Liver (tissue), 9 donors: ENCODE measurements around the gene NDFIP1. TPM values are rescaled to one million over a fixed set of nuclear protein-coding genes. Genes with fewer than 3 reads are reported as not detected.

Source experiments
- DNase-seq: peaks from one replicate; pipeline ENCODE4 v3.0.0-alpha.2; 2017; ENCODE audit warnings: low spot score
- H3K27ac ChIP-seq, 2 donors: one replicate each; pipeline ENCODE4 v1.7.0; 2013; ENCODE audit warnings: inconsistent platforms in 2 of 2, low read length in 2 of 2, control low read depth in 1 of 2, low read depth in 1 of 2, mild to moderate bottlenecking in 1 of 2
- H3K27me3 ChIP-seq, 4 donors: one replicate each; pipeline versions ENCODE4 v1.6.1 to v1.7.0; 2013; ENCODE audit warnings: low read length in 3 of 4, inconsistent platforms in 1 of 4, mild to moderate bottlenecking in 1 of 4, moderate library complexity in 1 of 4; ENCODE audit not compliant: control insufficient read depth in 4 of 4, insufficient read depth in 4 of 4
- H3K36me3 ChIP-seq, 4 donors: one replicate each; pipeline versions ENCODE4 v1.6.1 to v1.7.0; 2013; ENCODE audit warnings: low read length in 3 of 4, mild to moderate bottlenecking in 3 of 4, low read depth in 1 of 4, moderate library complexity in 1 of 4; ENCODE audit not compliant: control insufficient read depth in 4 of 4, insufficient read depth in 3 of 4
- H3K4me1 ChIP-seq, 4 donors: one replicate each; pipeline versions ENCODE4 v1.6.1 to v1.7.0; 2013; ENCODE audit warnings: low read length in 3 of 4, mild to moderate bottlenecking in 3 of 4, moderate library complexity in 1 of 4; ENCODE audit not compliant: control insufficient read depth in 4 of 4, insufficient read depth in 4 of 4
- H3K4me3 ChIP-seq, 3 donors: one replicate each; pipeline versions ENCODE4 v1.6.1 to v1.7.0; 2013; ENCODE audit warnings: low read length in 3 of 3, control low read depth in 1 of 3, low read depth in 1 of 3, mild to moderate bottlenecking in 1 of 3
- H3K9ac ChIP-seq, 2 donors: one replicate each; pipeline ENCODE4 v1.7.0; 2013; ENCODE audit warnings: low read length in 2 of 2, mild to moderate bottlenecking in 2 of 2, moderate library complexity in 2 of 2, control low read depth in 1 of 2, low read depth in 1 of 2
- H3K9me3 ChIP-seq, 4 donors: one replicate each; pipeline versions ENCODE4 v1.6.1 to v1.7.0; 2013; ENCODE audit warnings: low read length in 3 of 4; ENCODE audit not compliant: control insufficient read depth in 4 of 4
- EGR1 ChIP-seq, 2 donors: IDR thresholded peaks; 2 replicates each; pipeline ENCODE4 v1.6.1; 2016 to 2018; ENCODE audit warnings: antibody characterized with exemption in 2 of 2, low read depth in 2 of 2
- FOXA1 ChIP-seq: IDR thresholded peaks from 2 replicates; pipeline ENCODE4 v1.6.1; 2016; ENCODE audit warnings: antibody characterized with exemption
- FOXA2 ChIP-seq: IDR thresholded peaks from 2 replicates; pipeline ENCODE4 v1.6.1; 2016; ENCODE audit warnings: antibody characterized with exemption
- GABPA ChIP-seq, 2 donors: IDR thresholded peaks in 1 of 2; conservative IDR thresholded peaks in 1 of 2; 2 replicates each; pipeline ENCODE4 v1.6.1; 2016; ENCODE audit warnings: antibody characterized with exemption in 2 of 2, mild to moderate bottlenecking in 1 of 2, moderate library complexity in 1 of 2
- HNF4A ChIP-seq, 2 donors: conservative IDR thresholded peaks; 2 replicates each; pipeline ENCODE4 v1.6.1; 2016; ENCODE audit warnings: antibody characterized with exemption in 2 of 2, mild to moderate bottlenecking in 2 of 2
- HNF4G ChIP-seq: IDR thresholded peaks from 2 replicates; pipeline ENCODE4 v1.6.1; 2016; ENCODE audit warnings: antibody characterized with exemption
- NR2F2 ChIP-seq: IDR thresholded peaks from 2 replicates; pipeline ENCODE4 v1.6.1; 2016; ENCODE audit warnings: antibody characterized with exemption
- RAD21 ChIP-seq, 2 donors: IDR thresholded peaks; 2 replicates each; pipeline ENCODE4 v1.6.1; 2016; ENCODE audit warnings: antibody characterized with exemption in 2 of 2, mild to moderate bottlenecking in 2 of 2
- RXRA ChIP-seq, 2 donors: IDR thresholded peaks; 2 replicates each; pipeline ENCODE4 v1.6.1; 2017 to 2018; ENCODE audit warnings: antibody characterized with exemption in 2 of 2, mild to moderate bottlenecking in 1 of 2
- SP1 ChIP-seq: IDR thresholded peaks from 2 replicates; pipeline ENCODE4 v1.6.1; 2018; ENCODE audit warnings: antibody characterized with exemption, mild to moderate bottlenecking
- TAF1 ChIP-seq: conservative IDR thresholded peaks from 2 replicates; pipeline ENCODE4 v1.6.1; 2016; ENCODE audit warnings: antibody characterized with exemption, mild to moderate bottlenecking
- WGBS: extraction: QIAGEN DNeasy Blood & Tissue Kit; methylation state at CpG from one replicate; pipeline ENCODE4 v1.1.7; 2013; 5-methylcytosine and 5-hydroxymethylcytosine counted together
- polyA plus RNA-seq, 2 donors: library from polyadenylated mRNA; stranded (reverse) in 1 of 2; unstranded in 1 of 2; fragments of 200-250 nt in 1 of 2; fragments of >200 nt in 1 of 2; fragmentation: Nextera tagmentation in 1 of 2; extraction: Ambion mirVana in 1 of 2; gene quantifications; one replicate each; pipeline versions ENCODE4 v1.2.1 to v1.2.3, GENCODE V29; 2013 to 2015
- total RNA-seq, 2 donors: library from RNA; depleted of rRNA; stranded (reverse); fragments of >200 nt; gene quantifications; one replicate each; pipeline ENCODE4 v1.2.3, GENCODE V29; 2014
- TF ChIP-seq, protein P1 (sequence below): IDR thresholded peaks from 2 replicates; pipeline ENCODE4 v1.6.1; 2016; ENCODE audit warnings: antibody characterized with exemption
- TF ChIP-seq, protein P2 (sequence below): IDR thresholded peaks from 2 replicates; pipeline ENCODE4 v1.6.1; 2016; ENCODE audit warnings: antibody characterized with exemption
- TF ChIP-seq, protein P3 (sequence below): fragments of 150-350 bp; IDR thresholded peaks from 2 replicates; pipeline ENCODE4 v1.5.1; 2017; ENCODE audit warnings: improper control_type of control experiment, low read depth, low read length; ENCODE audit not compliant: missing input control
- TF ChIP-seq, protein P4 (sequence below): IDR thresholded peaks from 2 replicates; pipeline ENCODE4 v1.6.1; 2016; ENCODE audit warnings: antibody characterized with exemption, mild to moderate bottlenecking
- donor health status: healthy.
- donor health status: healthy.
- donor health status: healthy.
- donor health status: healthy.
- donor health status: healthy.

The NDFIP1 gene
- total and polyA plus RNA-seq, 4 donors: 43.5 to 68.1 (median 57.1) TPM

DNA sequence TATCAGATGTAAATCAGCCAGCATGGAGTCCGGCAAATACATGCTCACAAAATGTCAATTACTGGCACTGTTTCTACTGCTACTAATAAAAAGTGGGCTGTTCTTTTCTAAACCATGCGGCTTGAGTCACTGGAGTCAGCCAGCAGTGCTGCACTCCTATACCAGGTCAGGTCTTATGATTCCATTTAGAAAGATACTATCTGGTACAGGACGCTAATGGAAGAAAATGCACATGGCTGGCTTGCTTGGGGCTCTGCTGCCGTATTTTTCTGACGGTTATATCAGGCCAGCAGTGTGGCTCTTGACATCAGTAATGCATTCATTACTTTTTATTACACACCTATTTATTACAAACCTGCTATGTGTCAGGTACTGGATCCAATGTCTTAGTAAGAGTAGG lies 74.3 kb downstream of the NDFIP1 start:
- TF ChIP-seq EGR1 (IDR thresholded peaks at IDR 0.05; ENCODE audit: low read depth in 2 of 2) (no peak), NR2F2 (no peak)
- H3K27me3 ChIP-seq: no peaks in the 10 kb centered on the region
- DNase-seq: no peak
- no peak overlapping the region for H3K4me3 ChIP-seq
- peaks cover 0 to 4% (median 0%) of the 10 kb centered on the region in 4 donors for H3K4me1 ChIP-seq
- H3K27ac ChIP-seq: no peak overlapping the region
- H3K36me3 ChIP-seq: no peaks in the 10 kb centered on the region
- H3K9ac ChIP-seq: no peak overlapping the region
- no peaks in the 10 kb centered on the region for H3K9me3 ChIP-seq
- 94% methylated on average over 5 of the region's 5 CpGs for WGBS

DNA sequence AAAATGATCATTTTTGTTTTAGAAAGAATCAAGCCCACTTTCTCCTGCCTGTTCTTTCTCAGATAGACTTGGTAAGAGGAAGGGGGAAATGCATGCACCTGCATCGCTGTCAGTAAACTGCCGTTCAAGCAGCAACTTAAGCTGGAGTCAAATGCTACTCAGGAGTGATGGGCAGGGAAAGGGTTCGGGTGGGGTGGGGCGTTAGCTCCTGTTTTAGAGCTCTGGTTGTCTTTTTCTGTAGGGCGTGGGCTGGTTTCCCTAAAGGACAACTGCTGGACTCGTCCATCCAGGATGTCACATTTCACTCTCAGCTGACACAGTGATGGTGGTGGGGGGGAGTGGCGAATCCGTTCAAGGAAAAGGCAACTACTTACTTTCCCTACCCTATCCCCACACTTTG lies 75.0 kb downstream of the NDFIP1 start:
- Histone ChIP-seq H3K27me3 (no peaks in the 10 kb centered on the region), H3K9me3 (no peaks in the 10 kb centered on the region), H3K36me3 (no peaks in the 10 kb centered on the region), H3K27ac (no peak overlapping the region), H3K9ac (no peak overlapping the region), H3K4me1 (peaks cover 0 to 4% (median 0%) of the 10 kb centered on the region in 4 donors), H3K4me3 (no peak overlapping the region)
- TF ChIP-seq HNF4G (no peak), FOXA2 (no peak), TAF1 (no peak), RAD21 (IDR thresholded peaks at IDR 0.05) (no peak), RXRA (IDR thresholded peaks at IDR 0.05) (no peak), NR2F2 (no peak), GABPA (IDR thresholded peaks at IDR 0.05 in 1 of 2, conservative IDR thresholded peaks at IDR 0.05 in 1 of 2) (no peak), FOXA1 (no peak), EGR1 (IDR thresholded peaks at IDR 0.05; ENCODE audit: low read depth in 2 of 2) (no peak)
- TF ChIP-seq, protein P1, sequence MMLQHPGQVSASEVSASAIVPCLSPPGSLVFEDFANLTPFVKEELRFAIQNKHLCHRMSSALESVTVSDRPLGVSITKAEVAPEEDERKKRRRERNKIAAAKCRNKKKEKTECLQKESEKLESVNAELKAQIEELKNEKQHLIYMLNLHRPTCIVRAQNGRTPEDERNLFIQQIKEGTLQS: no peak
- TF ChIP-seq, protein P2, sequence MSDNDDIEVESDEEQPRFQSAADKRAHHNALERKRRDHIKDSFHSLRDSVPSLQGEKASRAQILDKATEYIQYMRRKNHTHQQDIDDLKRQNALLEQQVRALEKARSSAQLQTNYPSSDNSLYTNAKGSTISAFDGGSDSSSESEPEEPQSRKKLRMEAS: no peak
- TF ChIP-seq, protein P3, sequence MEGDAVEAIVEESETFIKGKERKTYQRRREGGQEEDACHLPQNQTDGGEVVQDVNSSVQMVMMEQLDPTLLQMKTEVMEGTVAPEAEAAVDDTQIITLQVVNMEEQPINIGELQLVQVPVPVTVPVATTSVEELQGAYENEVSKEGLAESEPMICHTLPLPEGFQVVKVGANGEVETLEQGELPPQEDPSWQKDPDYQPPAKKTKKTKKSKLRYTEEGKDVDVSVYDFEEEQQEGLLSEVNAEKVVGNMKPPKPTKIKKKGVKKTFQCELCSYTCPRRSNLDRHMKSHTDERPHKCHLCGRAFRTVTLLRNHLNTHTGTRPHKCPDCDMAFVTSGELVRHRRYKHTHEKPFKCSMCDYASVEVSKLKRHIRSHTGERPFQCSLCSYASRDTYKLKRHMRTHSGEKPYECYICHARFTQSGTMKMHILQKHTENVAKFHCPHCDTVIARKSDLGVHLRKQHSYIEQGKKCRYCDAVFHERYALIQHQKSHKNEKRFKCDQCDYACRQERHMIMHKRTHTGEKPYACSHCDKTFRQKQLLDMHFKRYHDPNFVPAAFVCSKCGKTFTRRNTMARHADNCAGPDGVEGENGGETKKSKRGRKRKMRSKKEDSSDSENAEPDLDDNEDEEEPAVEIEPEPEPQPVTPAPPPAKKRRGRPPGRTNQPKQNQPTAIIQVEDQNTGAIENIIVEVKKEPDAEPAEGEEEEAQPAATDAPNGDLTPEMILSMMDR: no peak
- TF ChIP-seq, protein P4, sequence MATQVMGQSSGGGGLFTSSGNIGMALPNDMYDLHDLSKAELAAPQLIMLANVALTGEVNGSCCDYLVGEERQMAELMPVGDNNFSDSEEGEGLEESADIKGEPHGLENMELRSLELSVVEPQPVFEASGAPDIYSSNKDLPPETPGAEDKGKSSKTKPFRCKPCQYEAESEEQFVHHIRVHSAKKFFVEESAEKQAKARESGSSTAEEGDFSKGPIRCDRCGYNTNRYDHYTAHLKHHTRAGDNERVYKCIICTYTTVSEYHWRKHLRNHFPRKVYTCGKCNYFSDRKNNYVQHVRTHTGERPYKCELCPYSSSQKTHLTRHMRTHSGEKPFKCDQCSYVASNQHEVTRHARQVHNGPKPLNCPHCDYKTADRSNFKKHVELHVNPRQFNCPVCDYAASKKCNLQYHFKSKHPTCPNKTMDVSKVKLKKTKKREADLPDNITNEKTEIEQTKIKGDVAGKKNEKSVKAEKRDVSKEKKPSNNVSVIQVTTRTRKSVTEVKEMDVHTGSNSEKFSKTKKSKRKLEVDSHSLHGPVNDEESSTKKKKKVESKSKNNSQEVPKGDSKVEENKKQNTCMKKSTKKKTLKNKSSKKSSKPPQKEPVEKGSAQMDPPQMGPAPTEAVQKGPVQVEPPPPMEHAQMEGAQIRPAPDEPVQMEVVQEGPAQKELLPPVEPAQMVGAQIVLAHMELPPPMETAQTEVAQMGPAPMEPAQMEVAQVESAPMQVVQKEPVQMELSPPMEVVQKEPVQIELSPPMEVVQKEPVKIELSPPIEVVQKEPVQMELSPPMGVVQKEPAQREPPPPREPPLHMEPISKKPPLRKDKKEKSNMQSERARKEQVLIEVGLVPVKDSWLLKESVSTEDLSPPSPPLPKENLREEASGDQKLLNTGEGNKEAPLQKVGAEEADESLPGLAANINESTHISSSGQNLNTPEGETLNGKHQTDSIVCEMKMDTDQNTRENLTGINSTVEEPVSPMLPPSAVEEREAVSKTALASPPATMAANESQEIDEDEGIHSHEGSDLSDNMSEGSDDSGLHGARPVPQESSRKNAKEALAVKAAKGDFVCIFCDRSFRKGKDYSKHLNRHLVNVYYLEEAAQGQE: no peak
- WGBS: 88% methylated on average over 8 of the region's 8 CpGs
- no peak for DNase-seq

DNA sequence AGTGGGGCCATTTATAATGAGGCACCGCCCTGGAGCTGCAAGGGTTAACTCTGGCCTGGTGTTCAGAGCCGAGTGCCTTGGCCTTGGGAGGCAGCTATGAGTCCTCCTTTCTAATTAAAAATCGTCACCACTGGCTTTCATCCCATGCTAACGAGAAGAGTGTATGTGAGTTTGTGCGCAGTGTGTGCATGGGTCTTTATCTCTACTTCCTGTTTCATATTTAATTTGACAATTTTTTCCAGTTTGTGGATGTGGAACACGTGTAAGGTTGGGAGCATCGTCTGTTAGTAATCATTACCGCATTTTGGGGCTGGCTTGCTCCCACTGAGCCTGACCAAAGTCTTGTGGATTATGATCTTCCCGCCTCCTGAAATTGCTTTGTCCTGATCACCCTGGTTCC lies 76.4 kb downstream of the NDFIP1 start:
- Histone ChIP-seq H3K27me3 (no peaks in the 10 kb centered on the region), H3K27ac (no peak overlapping the region), H3K4me3 (no peak overlapping the region), H3K36me3 (no peaks in the 10 kb centered on the region), H3K4me1 (peaks cover 0 to 4% (median 0%) of the 10 kb centered on the region in 4 donors), H3K9ac (no peak overlapping the region), H3K9me3 (no peaks in the 10 kb centered on the region)
- TF ChIP-seq SP1 (no peak), HNF4A (conservative IDR thresholded peaks at IDR 0.05) (no peak), NR2F2 (no peak)
- TF ChIP-seq, protein P2: no peak
- TF ChIP-seq, protein P4: no peak
- TF ChIP-seq, protein P1: no peak
- 53% methylated on average over 9 of the region's 9 CpGs for WGBS
- DNase-seq: no peak
